GM20000 (cell line): ENCODE measurements around the gene MAP2K5.

ENCODE experiments used
- DNase-seq: peaks from one replicate; pipeline ENCODE4 v3.0.0; 2012; ENCODE audit warnings: low spot score
- TF ChIP-seq, protein P1 (sequence below): IDR thresholded peaks from 2 replicates; pipeline ENCODE4 v1.5.1; 2012; ENCODE audit warnings: mild to moderate bottlenecking, control low read depth; ENCODE audit errors: extremely low read depth, missing control alignments

The MAP2K5 gene

DNA sequence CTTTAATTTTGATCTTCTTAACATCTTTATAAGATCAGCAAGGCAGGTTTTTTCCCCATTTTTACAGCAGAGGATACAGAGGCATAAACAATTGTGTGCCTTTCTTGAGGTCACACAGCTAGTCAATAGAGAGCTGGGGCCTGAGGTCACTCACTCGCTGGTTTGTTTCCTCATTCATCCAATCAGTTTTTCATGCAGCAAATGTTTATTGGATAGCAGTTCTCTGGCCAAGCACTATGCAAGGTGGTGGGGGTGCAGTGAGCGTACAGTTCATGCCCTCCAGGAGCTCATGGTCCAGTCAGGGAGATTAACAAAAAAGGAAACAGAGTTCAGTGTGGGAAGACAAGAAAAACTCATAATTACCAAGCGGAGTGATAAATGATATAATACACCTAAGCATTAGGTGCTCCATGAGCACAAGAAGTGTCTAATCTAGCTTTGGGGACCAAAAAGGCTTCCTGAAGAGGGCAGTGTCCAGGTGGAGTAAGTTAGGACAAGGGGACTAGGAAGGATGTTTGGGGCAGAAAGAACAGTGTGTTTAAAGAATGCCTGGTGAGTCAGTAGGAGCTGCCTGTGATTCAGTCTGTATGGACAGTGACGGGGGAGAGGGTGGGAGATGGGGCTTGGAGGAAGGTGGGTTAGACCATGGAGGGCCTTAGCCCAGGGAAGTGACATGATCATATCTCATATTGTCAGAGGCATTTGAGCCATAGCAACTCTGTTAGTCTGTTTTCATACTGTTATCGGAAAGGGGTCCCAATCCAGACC is 29.3 kb downstream of the MAP2K5 start:
- TF ChIP-seq, protein P1, sequence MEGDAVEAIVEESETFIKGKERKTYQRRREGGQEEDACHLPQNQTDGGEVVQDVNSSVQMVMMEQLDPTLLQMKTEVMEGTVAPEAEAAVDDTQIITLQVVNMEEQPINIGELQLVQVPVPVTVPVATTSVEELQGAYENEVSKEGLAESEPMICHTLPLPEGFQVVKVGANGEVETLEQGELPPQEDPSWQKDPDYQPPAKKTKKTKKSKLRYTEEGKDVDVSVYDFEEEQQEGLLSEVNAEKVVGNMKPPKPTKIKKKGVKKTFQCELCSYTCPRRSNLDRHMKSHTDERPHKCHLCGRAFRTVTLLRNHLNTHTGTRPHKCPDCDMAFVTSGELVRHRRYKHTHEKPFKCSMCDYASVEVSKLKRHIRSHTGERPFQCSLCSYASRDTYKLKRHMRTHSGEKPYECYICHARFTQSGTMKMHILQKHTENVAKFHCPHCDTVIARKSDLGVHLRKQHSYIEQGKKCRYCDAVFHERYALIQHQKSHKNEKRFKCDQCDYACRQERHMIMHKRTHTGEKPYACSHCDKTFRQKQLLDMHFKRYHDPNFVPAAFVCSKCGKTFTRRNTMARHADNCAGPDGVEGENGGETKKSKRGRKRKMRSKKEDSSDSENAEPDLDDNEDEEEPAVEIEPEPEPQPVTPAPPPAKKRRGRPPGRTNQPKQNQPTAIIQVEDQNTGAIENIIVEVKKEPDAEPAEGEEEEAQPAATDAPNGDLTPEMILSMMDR = no peak
- DNase-seq = no peak

DNA sequence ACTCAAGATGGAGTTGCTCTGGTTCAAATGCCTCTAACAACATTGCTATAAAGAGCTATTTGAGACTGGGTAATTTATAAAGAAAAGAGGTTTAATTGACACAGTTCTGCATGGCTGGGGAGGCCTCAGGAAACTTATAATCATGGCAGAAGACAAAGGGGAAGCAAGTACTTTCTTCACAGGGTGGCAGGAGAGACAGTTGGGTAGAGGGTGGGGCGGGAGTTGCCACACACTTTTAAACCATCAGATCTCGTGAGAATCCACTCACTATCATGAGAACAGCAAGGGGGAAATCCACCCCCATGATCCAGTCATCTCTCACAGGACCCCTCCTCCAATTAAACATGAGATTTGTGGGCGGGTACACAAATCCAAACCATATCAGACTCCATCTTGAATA is 30.7 kb downstream of the MAP2K5 start:
- TF ChIP-seq, protein P1 = no peak
- DNase-seq = no peak

DNA sequence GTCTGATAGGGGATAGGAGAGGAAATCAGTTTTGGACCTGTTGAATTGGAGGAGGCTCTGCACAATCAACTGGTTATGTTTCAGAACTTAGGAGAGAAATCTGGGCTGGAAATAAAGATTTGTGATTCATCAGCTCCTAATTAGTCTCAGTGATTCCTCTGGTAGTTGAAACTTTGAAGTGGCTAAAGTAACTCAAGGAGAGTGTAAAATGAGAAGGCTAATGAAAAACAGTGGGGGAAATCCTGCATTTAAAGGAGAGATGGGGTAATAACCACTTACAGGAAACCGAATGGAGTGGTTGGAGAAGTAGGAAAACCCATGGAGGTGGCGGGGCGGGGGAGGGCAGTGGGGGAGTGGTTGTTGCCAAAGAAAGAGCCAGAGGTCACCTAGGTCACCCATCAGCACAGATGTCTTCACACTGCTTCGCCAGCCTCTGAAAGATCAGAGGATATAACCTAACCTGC is 32.6 kb downstream of the MAP2K5 start:
- DNase-seq = no peak
- TF ChIP-seq, protein P1 = no peak

DNA sequence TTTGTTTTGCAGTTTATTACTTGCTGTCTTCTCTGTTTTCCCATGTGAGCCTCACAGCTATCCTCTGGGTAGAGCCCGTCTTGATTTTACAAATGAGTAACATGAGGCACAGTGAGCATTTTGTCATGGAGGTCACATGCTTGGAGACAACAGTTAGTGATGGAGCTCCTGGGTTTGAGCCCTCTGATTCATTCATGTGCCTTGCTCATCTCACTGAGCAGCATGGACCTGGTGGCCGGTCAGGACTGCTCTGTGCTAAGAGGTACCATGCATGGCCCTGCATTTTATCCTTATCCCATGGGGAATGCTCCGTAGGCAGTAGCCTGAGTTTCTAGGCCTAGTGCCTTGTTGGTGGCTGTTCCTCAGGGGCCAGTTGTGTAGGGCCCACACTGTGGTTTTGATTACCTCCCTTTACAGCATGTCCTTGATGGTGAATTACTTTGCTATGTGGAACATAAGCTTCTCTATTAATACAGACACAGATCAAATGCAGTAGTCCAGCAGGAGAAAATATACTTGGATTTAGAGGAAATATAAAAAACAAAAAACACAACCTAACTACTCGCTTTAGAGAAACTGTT is 35.6 kb downstream of the MAP2K5 start:
- TF ChIP-seq, protein P1 = no peak
- DNase-seq = no peak

DNA sequence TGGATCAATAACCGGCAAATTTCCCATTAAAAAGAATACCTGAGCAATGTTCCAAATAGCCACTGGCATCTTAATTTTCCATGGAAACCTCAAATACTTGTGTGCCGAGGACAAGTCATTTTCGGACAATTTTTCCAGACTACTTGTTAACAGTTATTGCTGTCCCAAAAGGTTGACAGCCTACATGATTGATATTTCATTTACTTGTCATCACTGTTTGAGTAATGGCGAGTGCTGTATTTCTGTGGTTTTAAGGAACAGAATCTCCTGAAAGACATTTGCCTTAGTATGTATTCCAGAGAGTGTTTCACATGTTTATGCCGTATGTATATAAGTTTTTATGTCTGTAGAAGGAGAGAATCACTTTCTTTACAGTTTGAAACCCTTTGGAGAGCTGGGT is 36.7 kb downstream of the MAP2K5 start:
- no peak for DNase-seq
- TF ChIP-seq, protein P1 = no peak

DNA sequence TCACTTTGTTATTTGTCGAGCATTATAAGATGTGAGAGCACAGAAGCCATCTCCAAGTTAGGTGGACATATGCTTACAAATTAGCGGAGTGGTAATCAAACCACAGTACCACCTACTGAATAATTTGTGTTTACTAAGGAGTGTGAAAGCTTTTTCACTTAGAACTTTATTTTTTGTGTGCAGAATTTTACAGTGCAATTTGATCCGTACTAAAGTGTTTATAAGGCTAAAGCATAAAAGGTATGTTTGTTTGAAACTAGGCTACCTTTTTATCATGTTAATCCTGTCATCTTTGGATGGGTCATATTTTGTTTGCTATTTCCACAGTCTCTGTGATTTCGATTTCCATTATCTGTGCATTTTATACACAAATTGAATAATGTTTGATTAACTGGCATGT is 37.5 kb downstream of the MAP2K5 start:
- TF ChIP-seq, protein P1 = no peak
- no peak for DNase-seq

DNA sequence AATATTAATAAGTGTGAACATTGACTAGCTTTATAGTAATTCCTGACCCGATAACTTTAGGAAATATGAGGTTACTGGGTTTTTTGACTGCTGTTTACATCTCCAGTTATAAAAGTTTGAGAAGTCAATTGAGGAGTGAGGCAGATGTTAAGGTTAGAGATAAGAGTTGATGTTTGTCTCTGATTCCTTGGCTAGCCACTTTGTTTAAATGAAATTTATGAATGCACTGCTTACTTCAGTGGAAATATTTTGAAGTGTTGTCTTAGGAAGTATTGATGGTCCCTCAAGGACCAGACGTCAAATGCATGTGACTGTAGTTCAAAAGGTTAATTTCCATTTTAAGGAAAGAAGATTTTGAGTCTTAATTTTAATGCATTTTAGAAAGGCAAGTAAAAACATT is 41.7 kb downstream of the MAP2K5 start:
- TF ChIP-seq, protein P1 = no peak
- no peak for DNase-seq
